SKM-1 (cell line): ENCODE results near the gene ABLIM2.

Source experiments
- DNase-seq: peaks from one replicate; lab custom pipeline; 2025; ENCODE audit not compliant: unreplicated experiment; lab: John Stamatoyannopoulos, UW

Gene ABLIM2

DNA sequence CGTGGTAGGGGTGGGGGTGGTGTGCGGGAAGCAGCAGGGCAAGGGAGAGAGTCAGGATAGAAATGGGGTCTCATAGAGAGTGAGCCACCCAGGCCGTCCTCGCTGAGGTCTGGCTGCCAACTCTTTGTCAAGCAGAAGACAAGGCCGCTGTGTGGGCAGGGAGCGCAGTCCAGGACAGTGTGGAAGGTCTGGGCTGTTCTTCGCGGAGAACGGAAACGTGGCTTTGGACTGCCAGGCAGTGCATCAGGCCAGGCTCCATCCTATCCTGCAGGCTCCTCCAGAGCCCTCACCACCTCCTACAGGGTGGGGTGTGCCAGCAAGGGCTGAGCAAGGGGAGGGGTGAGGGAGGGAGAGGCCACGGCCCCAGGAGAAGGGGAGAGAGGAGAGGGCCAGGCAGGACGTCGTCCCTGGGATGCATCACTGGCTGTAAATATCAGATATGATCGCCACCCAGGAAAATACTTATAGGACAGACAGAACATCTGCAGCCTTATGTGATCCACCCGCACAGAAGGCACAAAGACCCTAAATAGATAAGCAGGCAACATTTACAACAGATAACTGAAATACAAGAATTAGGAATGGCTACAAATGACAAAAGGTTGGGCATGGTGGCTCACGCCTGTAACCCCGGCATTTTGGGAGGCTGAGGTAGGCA, 85.3 kb downstream of the ABLIM2 start:
- no peak for DNase-seq

DNA sequence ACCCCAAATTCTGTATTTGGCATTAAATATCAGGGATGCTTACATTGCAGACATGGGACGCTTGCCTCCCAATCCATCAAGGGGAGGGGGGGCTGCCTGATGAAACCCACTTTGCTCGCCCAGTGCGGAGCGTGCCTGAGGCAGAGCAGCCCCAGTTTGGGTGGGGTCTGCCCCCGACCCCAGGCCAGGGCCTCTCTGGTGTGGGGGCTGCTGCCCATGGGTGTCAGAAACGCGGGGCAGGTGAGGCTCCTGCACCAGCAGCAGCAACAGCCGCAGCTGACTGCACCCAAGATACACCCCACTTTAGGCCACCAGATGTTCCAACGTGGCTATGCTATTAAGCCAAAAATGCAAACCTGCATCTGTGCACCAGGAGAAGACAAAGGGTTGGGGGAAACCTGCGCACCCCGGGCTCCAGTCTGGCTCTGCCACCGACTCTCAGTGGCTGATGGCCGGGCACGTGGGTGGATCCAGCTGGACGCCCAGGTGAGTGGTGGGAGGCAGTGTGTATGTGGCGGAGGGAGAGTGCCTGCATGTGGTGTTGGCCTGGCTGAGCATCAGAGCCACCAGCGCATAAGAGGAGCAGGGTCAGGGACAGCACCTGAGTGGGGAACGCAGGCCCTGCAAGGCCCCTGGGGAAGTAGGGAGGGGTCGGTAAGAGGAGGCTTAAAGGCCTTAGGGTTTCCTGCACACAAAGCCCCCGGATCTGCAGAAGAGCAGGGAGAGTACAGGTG, 86.2 kb downstream of the ABLIM2 start:
- no peak for DNase-seq

- DNase-seq: no peak
Measured at GRCh38 chr4:8071766-8072165, 86.8 kb downstream of the ABLIM2 start.

- DNase-seq: no peak
Measured at GRCh38 chr4:8070736-8071718, 87.6 kb downstream of the ABLIM2 start.

DNA sequence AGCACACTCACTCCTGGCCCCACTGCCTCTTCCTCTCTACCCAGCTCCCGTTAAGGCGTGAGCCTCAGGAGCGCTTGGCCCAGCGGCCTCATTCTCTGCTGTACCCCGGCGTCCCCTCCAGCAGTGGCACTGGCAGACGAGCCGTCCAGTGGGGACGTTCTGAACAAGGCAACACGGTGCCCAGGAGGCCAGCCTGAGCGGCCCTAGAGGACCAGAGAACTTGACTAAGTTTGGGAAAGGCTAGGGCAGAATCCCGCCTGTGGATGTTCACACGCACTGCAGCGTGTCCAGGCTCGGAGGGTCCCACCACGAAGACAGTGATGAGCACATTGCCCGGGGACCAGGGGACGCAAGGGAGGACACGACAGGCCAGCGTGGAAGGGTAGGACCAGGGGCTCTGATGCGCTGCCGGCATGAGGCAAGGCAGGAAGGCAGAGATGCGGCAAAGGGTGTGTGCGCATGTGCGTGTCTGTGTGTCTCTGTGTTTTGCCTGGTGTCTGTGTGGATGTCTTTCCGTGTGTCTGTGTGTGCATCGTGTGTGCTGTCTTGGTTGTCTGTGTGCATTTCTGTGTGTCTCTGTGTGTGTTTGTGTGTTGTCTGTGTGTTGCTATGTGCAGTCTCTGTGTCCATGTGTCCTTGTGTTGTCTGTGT, 89.4 kb downstream of the ABLIM2 start:
- no peak for DNase-seq

- no peak for DNase-seq
Measured at GRCh38 chr4:8067945-8068896, 90.4 kb downstream of the ABLIM2 start.

DNA sequence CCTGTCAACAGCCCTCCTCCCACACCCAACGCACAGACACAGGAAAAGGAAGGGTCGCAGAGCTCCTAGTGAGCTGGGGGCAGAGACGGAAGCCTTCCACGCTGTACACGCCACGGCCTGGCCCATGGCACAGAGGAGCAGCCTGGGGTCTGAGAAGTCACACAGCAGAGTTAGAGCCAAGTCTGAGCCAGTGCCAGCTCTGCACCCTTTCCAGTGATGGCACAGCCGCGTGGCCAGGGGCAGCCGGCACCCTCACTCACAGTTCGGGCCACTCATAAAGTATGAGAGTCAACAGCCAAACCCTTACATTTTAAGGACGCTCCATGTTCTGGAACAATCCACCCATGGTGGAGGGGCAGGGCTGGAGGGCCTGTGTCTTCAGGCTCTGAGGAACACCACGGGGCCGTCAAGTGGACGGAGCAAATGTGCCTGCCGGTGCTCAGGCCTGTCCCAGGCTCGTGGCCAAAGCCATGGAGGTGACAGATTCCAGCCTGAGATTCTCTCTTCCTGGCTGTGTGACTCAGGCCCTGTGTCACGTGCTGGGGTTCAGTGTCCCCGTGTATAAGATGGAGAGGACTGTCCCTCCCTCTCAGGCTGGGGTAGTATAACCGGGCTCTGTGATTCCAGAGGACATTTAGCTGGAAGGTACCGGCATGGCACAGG, 91.2 kb downstream of the ABLIM2 start:
- DNase-seq: no peak

DNA sequence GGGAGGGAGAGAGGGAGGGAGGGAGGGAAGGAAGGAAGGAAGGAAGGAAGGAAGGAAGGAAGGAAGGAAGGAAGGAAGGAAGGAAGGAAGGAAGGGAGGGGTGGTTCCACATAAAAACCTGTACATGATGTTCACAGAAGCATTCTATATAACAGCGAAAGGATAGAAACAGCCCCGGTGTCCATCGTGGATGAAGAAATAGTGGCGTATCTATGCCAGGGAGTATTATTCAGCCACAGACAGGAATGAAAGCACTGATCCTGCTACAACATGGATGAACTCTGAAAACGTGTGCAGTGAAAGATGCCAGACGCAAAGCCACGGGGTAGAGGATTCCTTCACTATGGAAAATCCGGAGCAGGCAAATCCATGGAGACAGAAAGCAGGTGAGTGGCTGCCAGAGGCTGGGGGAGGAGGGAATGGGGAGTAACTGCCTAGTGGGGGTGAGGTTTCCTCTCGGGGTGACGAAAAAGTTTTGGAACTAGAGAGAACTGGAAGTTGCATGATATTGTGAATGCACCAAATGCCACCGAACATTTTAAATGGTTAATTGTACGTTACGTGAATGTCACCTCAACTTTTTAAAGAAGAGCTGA, 92.2 kb downstream of the ABLIM2 start:
- DNase-seq: no peak

DNA sequence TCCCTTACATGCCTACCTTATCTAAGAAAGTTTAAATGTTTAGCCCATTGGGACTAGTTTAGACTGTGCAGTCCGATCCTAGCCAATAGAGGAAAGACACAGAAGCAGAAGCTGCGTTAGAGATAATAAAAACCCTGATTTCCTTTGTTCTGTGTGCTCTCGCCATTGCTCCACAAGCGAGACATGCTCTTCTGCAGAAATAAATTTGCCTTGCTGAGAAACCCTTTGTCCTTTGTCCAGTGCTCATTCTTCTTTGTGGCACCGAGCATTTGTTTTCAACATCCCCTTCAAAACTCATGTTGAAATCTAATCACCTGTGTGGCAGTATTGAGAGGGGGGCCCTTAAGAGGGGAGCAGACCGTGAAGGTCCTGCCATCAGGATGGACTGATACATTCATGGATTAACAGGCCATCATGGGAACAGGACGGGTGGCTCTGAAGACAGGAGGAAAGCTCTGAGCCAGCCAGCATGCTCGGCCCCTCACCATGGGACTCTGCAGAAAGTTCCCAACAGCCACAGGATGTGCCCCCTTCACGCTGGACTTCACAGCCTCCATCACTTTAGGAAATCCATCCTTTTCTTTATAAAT, 94.5 kb downstream of the ABLIM2 start:
- DNase-seq: no peak

DNA sequence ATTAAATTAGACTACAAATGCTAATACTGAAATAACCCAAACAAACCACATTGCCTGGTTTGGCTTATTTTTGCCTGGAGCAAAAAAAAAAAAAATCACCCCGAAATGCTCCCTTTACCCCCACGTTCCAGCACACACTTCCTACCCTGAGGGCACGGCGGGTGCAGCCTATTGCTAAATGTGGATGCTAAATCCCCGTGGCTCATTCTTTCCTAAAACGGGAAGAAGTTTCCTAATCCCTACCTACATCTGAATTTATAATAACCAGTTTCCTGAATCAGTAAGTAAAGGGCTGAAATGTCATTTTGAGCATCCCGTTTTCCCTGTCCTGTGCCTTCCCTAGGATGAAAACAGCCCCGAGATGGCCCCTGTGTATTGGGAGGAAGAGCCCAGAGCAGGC, 97.0 kb downstream of the ABLIM2 start:
- DNase-seq: no peak

GRCh38 chr4:8061145-8061544, 97.5 kb downstream of the ABLIM2 start:
- no peak for DNase-seq

DNA sequence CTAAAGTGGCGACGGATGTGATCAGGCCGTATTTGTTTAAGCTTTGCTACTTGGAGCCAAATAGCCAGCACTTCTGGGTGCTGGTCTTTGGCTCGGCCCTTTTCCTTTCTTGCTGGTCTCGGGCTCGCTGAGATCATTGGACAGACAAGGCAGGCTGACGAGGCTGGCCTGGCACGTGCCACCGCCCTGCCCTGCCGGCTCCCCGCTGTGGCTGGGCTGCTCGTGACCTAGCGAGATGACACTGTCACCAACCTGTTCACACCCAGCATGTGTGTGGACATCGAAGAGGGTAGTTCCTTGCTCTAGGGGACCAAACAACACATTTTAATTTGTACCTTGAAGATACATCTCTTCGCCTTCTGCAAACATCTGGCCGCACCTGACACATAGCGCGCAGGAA, 98.0 kb downstream of the ABLIM2 start:
- DNase-seq: no peak

- no peak for DNase-seq
Measured at GRCh38 chr4:8058031-8058479, 100.6 kb downstream of the ABLIM2 start.

DNA sequence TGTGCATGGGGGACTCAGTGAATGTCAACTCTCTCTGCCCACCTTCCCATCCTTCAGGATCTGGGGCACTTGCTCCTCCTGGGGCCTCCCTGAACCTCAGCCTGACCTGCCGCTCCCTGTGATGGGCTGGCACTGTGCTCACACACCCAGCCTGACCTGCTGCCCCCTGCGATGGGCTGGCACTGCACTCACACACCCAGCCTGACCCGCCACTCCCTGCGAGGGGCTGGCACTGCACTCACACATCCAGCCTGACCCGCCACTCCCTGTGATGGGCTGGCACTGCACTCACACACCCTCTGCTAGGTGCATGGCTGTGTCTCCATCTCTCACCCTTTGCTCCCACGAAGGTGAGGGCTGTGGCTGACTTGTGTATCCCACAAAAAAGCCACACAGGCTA, 103.4 kb downstream of the ABLIM2 start:
- no peak for DNase-seq

DNA sequence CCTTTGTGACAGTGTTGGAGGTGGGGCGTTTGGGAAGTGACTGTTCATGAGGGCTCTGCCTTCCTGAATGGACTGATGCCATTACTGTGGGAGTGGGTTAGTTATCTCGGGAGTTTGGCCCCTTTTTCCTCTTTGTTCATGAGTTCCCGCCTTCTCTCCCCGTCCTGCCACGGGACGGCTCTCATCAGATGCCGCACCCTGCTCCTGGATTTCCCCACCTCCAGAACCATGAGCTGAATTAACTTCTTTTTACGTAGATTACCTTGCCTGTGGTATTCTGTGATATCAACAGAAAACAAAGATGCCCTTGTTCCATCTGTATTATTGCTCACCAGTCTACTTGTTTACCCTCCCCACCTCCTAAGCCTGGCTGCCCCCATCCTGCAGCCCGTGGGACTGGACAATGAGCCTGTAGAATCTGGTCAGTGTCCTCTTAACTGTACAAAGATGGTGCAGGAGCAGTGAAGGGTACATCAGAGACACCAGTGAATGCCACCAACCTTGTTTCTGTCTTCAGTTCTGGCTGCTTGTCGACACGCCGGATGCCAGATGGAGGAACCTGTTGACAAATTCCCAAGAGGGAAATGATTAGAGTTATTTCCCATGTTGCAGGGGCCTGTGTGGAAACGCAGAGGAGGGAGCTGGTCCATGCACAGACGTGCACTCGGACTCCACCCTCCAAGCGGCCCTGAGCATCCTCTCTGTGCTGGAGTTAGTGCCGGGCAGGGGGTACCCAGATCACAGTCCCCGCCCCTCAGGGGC, 104.7 kb downstream of the ABLIM2 start:
- no peak for DNase-seq

- no peak for DNase-seq
Measured at GRCh38 chr4:8052160-8052691, 106.4 kb downstream of the ABLIM2 start.

DNA sequence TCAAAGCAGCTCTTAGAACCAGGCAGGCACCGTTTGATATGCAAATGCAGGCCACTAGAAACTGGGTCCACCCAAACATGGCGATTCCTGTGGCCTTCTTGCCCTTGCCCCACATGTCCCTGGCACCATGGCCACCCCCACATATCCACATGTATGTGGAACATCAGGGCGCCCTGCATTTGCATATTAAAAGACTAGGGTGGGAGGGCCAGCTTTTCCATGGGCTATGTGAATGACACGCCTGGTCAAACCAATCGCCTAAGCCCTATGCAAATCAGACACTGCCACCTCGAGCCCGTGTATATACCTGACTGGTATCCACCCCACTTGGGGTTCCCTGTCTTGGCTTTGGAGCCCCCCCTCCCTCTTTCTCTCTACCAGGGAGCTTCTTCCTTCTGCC, 107.0 kb downstream of the ABLIM2 start:
- DNase-seq: no peak
